Right kidney (tissue), 1 donor: ENCODE results near the gene ZNF652.
"Not testable (repeated sequence)": the region's sequence is repeated elsewhere in the genome, so short reads cannot be mapped to it uniquely, and the experiment has no call there.

Experiments
- DNase-seq: peaks from one replicate; pipeline ENCODE4 v3.0.0-alpha.2; 2016

Gene ZNF652

DNA sequence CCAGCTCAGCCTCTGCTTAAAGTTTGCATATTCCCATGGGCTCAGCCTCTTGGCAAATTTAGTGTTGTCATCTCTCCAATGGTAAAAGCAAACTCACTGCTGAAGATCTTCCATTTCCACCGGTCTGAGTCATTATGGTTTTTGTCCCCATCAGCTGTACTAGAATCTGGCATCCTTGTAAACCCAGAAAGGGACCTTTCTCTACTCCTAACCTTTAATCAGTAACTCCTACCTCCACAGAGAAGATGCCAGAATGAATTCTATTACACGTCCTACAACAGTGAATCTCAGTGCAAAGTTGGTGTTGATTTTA, 45.8 kb downstream of the ZNF652 start:
- no peak for DNase-seq

GRCh38 chr17:49315551-49316257, 46.3 kb downstream of the ZNF652 start:
- peak; percentile 10 for DNase-seq

DNA sequence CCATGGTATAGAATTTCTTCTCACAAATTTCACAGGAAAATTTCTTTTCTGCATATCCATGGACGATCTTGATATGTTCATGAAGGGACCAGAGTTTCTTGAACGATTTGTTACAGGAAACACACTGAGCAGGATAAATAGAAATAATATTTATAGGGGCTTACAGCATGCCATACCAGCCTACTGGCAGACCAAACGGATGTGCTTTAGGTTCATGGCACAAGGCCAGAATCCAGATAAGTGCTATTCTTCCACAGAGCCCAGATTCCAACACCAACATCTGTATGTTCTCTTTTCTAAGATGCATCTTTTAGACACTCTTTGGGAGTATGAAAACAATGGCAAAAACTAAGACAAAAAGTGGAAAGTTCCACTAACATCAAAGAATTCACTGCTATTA, 49.3 kb downstream of the ZNF652 start:
- DNase-seq: no peak

- no peak for DNase-seq
Observed at GRCh38 chr17:49299996-49300395, 62.1 kb downstream of the ZNF652 start.

- DNase-seq: no peak
Observed at GRCh38 chr17:49298371-49298976, 63.6 kb downstream of the ZNF652 start.

- no peak for DNase-seq
Observed at GRCh38 chr17:49297141-49297540, 64.9 kb downstream of the ZNF652 start.

- no peak for DNase-seq
Observed at GRCh38 chr17:49294122-49294521, 67.9 kb downstream of the ZNF652 start.

GRCh38 chr17:49292901-49293300, 69.1 kb downstream of the ZNF652 start:
- no peak for DNase-seq

DNA sequence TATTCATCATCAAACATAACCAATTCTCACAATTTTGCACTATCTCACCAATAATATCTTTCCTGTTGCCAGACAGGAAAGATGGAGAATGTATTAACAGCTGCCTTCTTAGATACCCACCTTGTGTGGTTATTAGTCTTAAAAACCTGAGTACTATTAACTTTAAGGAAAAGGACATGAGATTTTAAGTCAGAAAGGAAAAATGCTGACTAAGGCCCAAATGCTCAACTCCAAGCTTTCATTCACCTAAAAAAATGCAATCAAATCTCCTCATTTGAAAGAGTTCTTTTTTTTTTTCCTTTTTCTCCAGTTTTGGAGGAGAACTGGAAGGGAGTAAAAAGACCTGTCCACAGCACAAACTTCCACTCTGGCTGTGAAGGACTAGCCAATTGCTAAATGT, 70.1 kb downstream of the ZNF652 start:
- no peak for DNase-seq

DNA sequence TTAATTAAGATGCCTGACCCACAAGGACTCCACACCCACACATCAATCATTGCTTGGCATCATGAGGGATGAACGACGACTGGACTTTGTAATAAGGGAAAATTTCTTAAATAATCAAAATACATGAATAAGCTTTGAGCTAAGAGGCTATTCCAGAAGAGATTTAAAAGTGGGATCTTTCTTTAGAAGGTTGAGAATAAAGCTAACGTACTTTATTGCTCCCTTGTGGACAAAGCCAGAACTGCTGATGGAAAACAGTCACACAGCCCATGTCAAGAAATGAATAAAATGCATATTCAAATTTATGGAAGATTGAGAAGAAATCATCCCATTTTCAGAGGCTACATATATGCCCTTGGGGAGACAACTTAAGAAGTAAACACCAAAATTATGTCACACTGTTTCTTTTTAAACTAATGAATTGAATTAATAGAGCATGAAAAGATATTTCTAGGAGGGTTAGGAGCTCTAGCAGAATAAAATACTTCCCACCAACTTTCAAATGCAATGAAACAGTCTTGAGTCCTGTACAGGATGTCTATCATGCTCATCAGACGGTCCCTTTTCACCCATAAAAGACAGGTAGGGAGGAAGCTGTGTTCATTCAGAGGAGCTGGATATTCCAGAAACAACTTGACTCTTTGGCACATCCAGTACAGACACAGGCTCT, 71.2 kb downstream of the ZNF652 start:
- no peak for DNase-seq

- no peak for DNase-seq
Observed at GRCh38 chr17:49288388-49288787, 73.7 kb downstream of the ZNF652 start.

GRCh38 chr17:49287481-49287880, 74.6 kb downstream of the ZNF652 start:
- no peak for DNase-seq

GRCh38 chr17:49286261-49286973, 75.6 kb downstream of the ZNF652 start:
- not testable (repeated sequence) for DNase-seq

DNA sequence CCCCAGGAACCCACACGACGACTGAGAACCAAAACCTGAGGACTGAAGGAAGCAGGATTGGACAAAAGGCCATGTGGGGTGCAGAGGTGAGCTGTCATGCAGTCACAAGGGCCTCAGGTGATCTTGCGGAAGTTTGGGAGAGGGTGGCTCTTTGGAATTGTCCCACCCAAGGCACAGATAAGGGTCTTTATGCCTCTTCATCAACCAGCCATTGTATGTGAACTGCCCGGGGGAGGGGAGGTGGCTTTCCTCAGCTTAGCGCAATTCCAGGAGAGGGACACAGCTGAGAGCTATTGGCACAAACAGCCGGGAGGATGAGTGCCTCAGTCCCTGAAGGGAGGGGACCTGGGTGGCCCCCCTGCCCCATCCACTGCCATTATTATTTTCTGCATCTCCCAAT, 76.3 kb downstream of the ZNF652 start:
- no peak for DNase-seq

GRCh38 chr17:49280918-49281317, 81.1 kb downstream of the ZNF652 start:
- no peak for DNase-seq

GRCh38 chr17:49280061-49280460, 82.0 kb downstream of the ZNF652 start:
- DNase-seq: no peak

DNA sequence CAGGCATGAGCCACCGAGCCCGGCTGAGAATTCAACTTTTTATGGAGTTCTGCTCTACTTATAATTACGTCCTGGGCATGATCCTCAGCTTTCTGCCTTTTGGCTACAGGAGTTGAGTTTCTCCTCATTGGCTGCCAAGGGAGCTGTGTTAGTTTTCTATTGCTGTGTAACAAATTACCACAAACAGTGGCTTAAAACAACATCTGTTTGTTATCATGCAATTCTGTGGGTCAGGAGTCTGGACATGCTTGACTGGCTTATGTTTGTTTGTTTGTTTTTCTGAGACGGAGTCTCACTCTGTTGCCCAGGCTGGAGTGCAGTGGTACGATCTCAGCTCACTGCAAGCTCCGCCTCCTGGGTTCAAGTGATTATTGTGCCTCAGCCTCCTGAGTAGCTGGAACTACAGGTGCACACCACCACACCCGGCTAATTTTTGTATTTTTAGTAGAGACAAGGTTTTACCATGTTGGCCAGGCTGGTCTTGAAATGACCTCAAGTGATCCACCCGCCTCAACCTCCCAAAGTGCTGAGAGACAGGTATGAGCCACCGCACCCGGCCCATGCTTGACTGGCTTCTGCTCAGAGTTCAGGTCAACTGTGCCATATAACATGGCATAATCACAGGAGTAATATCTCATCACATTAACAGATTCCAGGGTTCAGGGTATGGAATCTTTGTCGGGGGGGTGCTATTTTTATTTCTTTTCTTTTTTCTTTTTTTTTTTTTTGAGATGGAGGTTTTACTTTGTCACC, 82.6 kb downstream of the ZNF652 start:
- DNase-seq: not testable (repeated sequence)

- DNase-seq: no peak
Observed at GRCh38 chr17:49278076-49278475, 84.0 kb downstream of the ZNF652 start.

GRCh38 chr17:49277638-49278037, 84.4 kb downstream of the ZNF652 start:
- DNase-seq: no peak

GRCh38 chr17:49275981-49276380, 86.1 kb downstream of the ZNF652 start:
- not testable (repeated sequence) for DNase-seq

- no peak for DNase-seq
Observed at GRCh38 chr17:49269356-49269755, 92.7 kb downstream of the ZNF652 start.

GRCh38 chr17:49267912-49268311, 94.1 kb downstream of the ZNF652 start:
- no peak for DNase-seq

- DNase-seq: no peak
Observed at GRCh38 chr17:49266233-49266632, 95.8 kb downstream of the ZNF652 start.
